ENCODE results near the gene TMEM82. TPM values are rescaled to one million over a fixed set of nuclear protein-coding genes. Genes with fewer than 3 reads are reported as not detected.
A peak's percentile ranks its signal among the peaks of the same experiment; 100 is the strongest.

The TMEM82 gene
- total and polyA plus RNA-seq, 2 of the 13 experiments (the other 11 are each of a cell fraction or from before 2014, with no cell fraction given) = 0.24 to 0.97 TPM

- no peak overlapping the region for H3K9ac ChIP-seq (ENCODE audit: insufficient read depth, low read depth, low read length)
- 97% methylated on average over 9 of the region's 11 CpGs for WGBS (ENCODE audit: low lambda C conversion rate)
- intact Hi-C loops (cut with micrococcal nuclease; ENCODE audit: unreplicated experiment) = no loop called here
- ATAC-seq (no peak), DNase-seq (ENCODE audit: low spot score) (no peak), FAIRE-seq (no peak)
- H4K20me1 ChIP-seq (ENCODE audit: insufficient read depth, low read length) = no peaks in the 10 kb centered on the region
- peaks cover 5 to 13% of the 10 kb centered on the region in 2 experiments; a peak in 4 of 5 replicates for H3K36me3 ChIP-seq (replicated peaks in 1 of 2; ENCODE audit: control insufficient read depth in 1 of 2, insufficient read depth in 2 of 2, low read length in 2 of 2)
- H3K79me2 ChIP-seq (ENCODE audit: insufficient read depth, low read length) = no peaks in the 10 kb centered on the region
- no peak overlapping the region for H3K4me2 ChIP-seq (ENCODE audit: low read depth, low read length)
- peaks cover 37% of the 10 kb centered on the region for H3K4me1 ChIP-seq (ENCODE audit: insufficient read depth, low read length)
- TSS peak; percentile 35 for BruUV-seq (replicated peaks)
- no peak overlapping the region for H2AFZ ChIP-seq (ENCODE audit: low read length)
- in situ Hi-C loops (cut with HindIII; ENCODE audit: extremely low pct_ligation_motif_present, low pct_unique_long_range_greater_than_20kb) = no loop called here
- ChIA-PET CTCF (ENCODE audit: low intra/inter-chr PET ratio, low total read pairs) (no interaction called here), POLR2A (no interaction called here)
- H3K27me3 ChIP-seq (ENCODE audit: control insufficient read depth in 1 of 2, insufficient read depth in 2 of 2, low read length in 2 of 2) = no peaks in the 10 kb centered on the region
- no peak overlapping the region for H3K27ac ChIP-seq (ENCODE audit: extremely low read length, insufficient read depth, low read length)
- no peak overlapping the region for H3K4me3 ChIP-seq (replicated peaks in 1 of 3; ENCODE audit: insufficient read depth in 1 of 3, low read depth in 2 of 3, low read length in 3 of 3)
- H3K9me3 ChIP-seq (ENCODE audit: low read length) = no peaks in the 10 kb centered on the region
- TF ChIP-seq KLF11 (CRISPR knock-in tag; IDR thresholded peaks at IDR 0.05) (no peak), KLF9 (CRISPR knock-in tag; IDR thresholded peaks at IDR 0.05; ENCODE audit: low read depth) (no peak), TOPORS (CRISPR knock-in tag; IDR thresholded peaks at IDR 0.05) (no peak), SOX6 (IDR thresholded peaks at IDR 0.05) (no peak), SOX6 (CRISPR knock-in tag; IDR thresholded peaks at IDR 0.05) (no peak), STAG1 (CRISPR knock-in tag; IDR thresholded peaks at IDR 0.05) (no peak), ZNF101 (CRISPR knock-in tag; IDR thresholded peaks at IDR 0.05; ENCODE audit: borderline replicate concordance, low read depth) (no peak), ZNF761 (CRISPR knock-in tag; conservative IDR thresholded peaks at IDR 0.05) (no peak)
These were observed 9.0 kb upstream of the TMEM82 start for GRCh38 chr1:15733218-15733725.

DNA sequence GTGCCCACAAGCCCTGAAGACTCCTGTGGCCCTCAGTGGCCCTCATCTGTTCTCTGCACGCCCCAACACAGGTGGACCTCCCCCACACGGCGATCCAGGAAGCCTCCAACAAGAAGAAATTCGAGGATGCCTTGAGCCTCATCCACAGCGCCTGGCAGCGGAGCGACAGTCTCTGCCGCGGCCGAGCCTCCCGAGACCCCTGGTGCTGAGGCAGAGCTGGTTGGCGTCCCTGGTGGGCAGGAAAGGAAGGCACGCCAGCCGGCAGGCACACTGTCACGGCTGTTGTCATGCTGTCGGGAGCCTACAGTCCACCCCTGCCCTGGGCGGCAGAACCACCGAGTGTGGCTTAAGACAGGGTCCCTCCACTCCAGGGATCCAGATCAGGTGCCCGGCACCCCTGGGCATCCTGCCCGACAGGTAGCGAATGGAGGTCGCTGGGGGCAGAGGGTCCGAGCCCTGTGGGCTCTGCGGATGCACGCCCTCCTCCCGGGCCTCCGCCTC is 8.5 kb upstream of the TMEM82 start:
- POLR2A ChIA-PET = no interaction called here
- FAIRE-seq (no peak), DNase-seq (ENCODE audit: low spot score) (no peak), ATAC-seq (no peak)
- BruUV-seq (replicated peaks) = no TSS peak
- H3K27ac ChIP-seq (ENCODE audit: extremely low read length, insufficient read depth, low read length) = no peak overlapping the region
- H3K9ac ChIP-seq (ENCODE audit: insufficient read depth, low read depth, low read length) = no peak overlapping the region
- peaks cover 42% of the 10 kb centered on the region for H3K4me1 ChIP-seq (ENCODE audit: insufficient read depth, low read length)
- no peaks in the 10 kb centered on the region for H3K9me3 ChIP-seq (ENCODE audit: low read length)
- WGBS (ENCODE audit: low lambda C conversion rate) = no CpG with 5 or more reads among the region's 27 CpGs
- TF ChIP-seq ZNF501 (CRISPR knock-in tag; IDR thresholded peaks at IDR 0.05) = no peak
- TF ChIP-seq AGO2 (optimal IDR thresholded peaks at IDR 0.05; ENCODE audit: low read depth, low read length) = peak; percentile 25
- no peak overlapping the region for H3K4me2 ChIP-seq (ENCODE audit: low read depth, low read length)
- H3K4me3 ChIP-seq (replicated peaks in 1 of 3; ENCODE audit: insufficient read depth in 1 of 3, low read depth in 2 of 3, low read length in 3 of 3) = no peak overlapping the region
- intact Hi-C loops (cut with micrococcal nuclease; ENCODE audit: unreplicated experiment) (no loop called here), in situ Hi-C loops (cut with HindIII; ENCODE audit: extremely low pct_ligation_motif_present, low pct_unique_long_range_greater_than_20kb) (no loop called here)
- no peak overlapping the region for H2AFZ ChIP-seq (ENCODE audit: low read length)
- H3K27me3 ChIP-seq (ENCODE audit: control insufficient read depth in 1 of 2, insufficient read depth in 2 of 2, low read length in 2 of 2) = no peaks in the 10 kb centered on the region
- H3K36me3 ChIP-seq (replicated peaks in 1 of 2; ENCODE audit: control insufficient read depth in 1 of 2, insufficient read depth in 2 of 2, low read length in 2 of 2) = peaks cover 4 to 7% of the 10 kb centered on the region in 2 experiments; a peak in 4 of 5 replicates
- H4K20me1 ChIP-seq (ENCODE audit: insufficient read depth, low read length) = no peaks in the 10 kb centered on the region
- CTCF ChIA-PET (ENCODE audit: low intra/inter-chr PET ratio, low total read pairs) = no interaction called here
- no peaks in the 10 kb centered on the region for H3K79me2 ChIP-seq (ENCODE audit: insufficient read depth, low read length)
